Measurements from ENCODE around the gene HSFX1.

The HSFX1 gene

DNA sequence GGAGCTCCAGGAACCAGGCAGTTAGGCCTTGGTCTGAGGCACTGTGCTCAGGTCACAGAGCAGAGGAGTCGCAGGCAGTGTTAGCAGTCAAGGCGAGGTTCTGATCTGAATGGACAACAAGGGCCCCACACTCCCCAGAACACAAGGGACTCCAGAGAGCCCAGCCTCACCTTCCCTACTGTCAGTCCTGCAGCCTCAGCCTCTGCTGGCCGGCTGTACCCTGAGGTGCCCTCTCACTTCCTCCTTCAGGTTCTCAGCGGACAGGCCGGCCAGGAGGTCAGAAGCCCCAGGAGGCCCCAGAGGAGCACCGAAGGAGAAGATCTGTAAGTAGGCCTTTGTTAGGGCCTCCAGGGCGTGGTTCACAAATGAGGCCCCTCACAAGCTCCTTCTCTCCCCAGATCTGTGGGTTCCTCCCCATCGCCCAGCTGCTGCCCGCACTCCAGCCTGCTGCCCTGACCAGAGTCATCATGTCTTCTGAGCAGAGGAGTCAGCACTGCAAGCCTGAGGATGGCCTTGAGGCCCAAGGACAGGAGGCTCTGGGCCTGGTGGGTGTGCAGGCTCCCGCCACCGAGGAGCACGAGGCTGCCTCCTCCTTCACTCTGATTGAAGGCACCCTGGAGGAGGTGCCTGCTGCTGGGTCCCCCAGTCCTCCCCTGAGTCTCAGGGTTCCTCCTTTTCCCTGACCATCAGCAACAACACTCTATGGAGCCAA lies 34.0 kb downstream of the HSFX1 start:
- no peak for DNase-seq

DNA sequence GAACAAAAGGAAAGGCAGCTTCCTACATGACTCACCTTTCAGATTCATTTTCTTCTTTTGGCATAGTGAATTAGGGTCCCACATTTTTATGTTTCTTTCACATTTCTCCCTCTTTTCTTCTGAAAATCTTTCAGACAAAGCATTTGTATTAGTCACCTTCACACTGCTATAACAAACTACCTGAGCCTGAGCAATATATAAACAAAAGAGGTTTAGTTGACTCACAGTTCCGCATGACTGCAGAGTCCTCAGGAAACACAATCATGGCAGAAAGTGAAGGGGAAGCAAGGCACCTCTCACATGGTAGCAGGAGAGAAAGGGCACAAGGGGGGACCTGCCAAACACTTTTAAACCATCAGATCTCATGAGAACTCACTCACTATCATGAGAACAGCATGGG lies 44.8 kb downstream of the HSFX1 start:
- DNase-seq, result no peak

- DNase-seq, result no peak
These were observed 45.5 kb downstream of the HSFX1 start for GRCh38 chrX:149819371-149819770.

DNA sequence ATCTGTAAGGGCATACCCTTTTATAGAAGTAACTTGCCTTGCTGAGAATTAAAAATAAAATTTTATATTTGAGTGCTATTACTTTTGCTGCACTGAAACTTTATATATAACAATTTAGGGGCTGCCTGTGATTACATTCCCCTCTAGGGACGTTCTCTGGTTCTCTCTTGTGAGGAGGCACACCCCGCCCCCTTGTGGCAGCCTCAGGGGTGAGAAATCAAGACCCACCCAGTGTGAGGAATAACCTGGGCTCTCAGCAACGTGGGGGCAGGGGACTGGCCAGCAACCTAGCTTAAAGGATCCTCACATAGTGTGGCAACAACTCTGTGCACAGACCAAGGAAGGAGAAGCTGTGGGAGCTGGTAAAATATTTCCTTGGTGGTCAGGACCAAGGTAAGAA lies 51.6 kb downstream of the HSFX1 start:
- DNase-seq, result peak; percentile 5 to 31 (median 13)

All from NCI-H1417 (cell line).